GM15510 (cell line): ENCODE data around the gene SLC8A1.

Experiments used
- POLR2A ChIP-seq: IDR thresholded peaks from 3 replicates; pipeline ENCODE4 v1.6.1; 2011; ENCODE audit warnings: borderline replicate concordance; ENCODE audit not compliant: insufficient read length; ENCODE audit errors: extremely low read depth

Gene SLC8A1

DNA sequence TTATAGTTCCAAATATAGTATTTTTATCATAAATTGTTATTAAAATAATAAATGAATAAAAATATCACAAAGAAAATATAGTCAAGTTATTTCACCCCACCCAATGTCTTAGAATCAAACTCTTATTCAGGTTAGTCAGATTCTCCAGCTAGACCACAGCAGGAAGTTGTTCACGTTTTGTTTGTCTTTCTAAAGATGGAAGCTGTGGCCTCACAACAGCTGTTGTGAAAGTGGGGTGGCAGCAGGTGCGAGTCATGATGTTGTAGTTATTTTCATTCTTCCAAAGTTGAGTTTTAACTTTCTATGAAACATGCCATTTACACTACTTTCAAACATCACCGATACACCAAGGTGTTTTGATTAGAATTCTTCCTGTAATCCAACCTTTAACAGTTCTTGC lies 272.9 kb downstream of the SLC8A1 start:
- TF ChIP-seq POLR2A, result no peak

DNA sequence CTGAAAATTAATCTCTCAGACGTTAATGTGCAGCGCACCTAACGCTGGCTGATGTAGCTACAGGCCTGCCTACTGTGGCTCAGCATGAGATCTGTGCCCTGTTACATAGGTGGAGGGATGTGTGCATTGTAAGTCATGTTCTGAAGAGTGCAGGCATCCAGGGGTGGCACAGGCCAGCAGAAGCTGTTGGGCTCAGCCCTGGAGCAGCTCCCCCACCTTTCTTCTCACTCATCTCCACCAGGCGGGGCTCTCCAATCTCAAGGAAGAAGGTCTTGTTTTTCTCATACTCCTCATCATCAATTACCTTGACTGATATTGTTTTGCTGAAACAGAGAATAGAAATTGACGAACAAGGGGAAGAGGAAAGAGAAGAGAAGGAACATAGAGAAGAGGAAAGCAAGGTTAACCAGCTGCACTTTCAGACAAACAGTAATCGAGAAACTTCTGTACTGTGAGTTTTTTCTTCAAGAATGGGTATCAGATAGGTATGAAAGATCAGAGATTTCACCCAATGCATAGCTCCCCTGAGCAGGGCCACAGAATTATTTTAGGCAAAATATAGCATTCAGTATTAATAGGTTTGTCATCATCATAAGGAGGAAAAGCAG lies 273.6 kb downstream of the SLC8A1 start:
- no peak for TF ChIP-seq POLR2A

DNA sequence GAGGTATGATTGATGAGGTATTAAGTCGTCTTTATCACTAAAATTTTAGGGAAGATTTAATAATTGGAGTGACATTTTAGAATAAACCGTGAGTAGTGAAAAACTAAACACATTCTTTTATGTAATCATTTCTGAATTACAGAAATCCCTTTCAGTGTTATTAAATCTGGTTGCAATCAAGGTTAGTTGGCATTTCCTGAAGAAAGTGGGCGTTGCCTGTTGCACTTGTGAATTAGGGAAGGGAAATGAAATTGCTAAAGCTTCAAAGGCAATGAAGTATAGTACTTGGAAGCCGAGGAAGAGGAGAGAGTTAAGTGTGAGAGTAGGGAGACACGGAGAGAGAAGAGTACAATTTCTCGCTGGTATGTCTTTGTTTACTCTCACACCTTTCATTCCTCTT lies 274.5 kb downstream of the SLC8A1 start:
- TF ChIP-seq POLR2A, result no peak

DNA sequence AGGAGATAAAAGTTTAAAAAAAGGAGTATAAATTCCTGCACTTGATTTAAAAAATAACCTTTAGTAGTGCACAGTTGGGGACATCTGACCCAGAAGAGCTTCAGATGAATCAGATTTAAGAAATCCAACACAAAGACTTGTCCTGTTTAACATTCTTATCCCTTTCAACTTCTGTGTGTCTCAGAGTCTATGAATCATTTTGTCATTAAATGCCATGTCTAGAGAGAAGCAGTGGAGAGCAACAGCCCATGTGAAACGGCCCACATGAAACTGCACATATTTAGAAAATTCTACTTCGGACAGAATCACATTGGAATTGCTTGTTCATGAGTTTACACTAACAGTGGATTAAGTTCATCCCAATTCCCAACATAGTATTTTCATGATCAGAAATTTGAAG lies 278.6 kb downstream of the SLC8A1 start:
- no peak for TF ChIP-seq POLR2A

DNA sequence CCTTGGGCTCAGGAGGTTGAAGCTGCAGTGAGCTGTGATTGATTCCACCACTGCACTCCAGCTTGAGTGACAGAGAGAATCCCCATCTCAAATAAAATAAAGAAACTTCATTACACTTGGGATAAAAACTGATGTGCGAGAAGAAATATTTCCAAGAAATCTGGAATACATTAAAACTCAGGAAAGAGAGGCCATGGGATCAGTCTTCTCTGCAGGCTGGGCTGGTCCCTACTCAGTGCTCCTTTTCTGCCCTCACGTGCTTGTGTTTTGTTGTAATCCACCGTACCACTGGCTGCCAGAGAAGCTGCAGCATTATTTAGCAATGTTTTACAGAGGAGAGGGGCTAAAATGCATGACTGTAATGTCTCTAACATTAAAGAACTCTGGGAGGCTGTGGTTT lies 282.0 kb downstream of the SLC8A1 start:
- no peak for TF ChIP-seq POLR2A

DNA sequence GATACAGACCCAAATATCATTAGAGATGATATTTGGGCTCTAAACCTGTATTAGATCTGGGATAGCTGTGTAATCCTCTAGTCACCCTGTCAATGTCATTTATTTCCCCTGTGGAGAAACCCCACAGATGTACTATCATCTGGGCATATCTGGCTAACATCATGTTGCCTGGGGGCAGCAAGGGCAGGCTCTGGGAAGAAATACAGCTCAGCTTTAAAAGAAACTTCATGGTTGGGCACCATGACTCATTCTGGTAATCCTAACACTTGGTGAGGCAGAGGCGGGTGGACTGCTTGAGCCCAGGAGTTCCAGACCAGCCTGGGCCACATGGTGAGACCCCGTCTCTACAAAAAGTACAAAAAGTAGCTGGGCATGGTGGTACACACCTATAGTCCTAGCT lies 282.5 kb downstream of the SLC8A1 start:
- TF ChIP-seq POLR2A, result no peak

DNA sequence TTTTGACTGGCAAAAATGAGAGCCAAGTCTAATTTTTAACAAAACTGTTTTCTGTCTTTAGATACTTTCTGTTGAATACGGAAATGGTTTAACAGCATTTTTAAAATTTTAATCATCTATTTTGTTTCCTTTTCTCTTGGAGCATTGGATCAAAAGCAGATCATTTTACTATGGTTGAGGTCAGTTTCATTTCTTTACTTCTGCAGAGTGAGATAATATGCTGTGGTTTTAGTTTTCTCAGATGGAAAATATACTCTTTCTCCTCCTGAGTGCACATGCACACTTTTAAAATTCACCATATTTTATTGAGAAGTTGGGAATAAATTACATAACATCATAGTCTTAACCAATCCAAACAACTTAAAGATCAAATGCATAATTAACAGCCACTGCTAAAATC lies 283.3 kb downstream of the SLC8A1 start:
- no peak for TF ChIP-seq POLR2A

DNA sequence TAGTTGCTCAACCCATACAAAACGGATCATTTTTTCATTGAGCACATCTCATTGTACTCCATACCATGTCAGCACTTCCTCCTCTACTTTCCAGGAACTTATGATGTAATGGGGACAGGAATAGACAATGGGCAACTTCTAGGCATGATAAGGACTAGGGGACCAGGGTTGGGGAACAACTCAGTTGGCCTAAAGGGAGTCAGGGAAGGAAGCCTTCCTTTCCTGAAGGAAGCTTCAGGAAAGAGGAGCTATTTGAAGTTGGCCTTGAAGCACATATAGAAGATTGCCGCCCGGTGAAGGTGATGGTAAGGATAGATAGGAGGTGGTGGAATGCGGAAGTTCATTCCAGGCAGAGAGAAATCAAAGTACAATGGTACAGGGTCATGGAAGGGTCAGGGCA lies 283.9 kb downstream of the SLC8A1 start:
- no peak for TF ChIP-seq POLR2A

DNA sequence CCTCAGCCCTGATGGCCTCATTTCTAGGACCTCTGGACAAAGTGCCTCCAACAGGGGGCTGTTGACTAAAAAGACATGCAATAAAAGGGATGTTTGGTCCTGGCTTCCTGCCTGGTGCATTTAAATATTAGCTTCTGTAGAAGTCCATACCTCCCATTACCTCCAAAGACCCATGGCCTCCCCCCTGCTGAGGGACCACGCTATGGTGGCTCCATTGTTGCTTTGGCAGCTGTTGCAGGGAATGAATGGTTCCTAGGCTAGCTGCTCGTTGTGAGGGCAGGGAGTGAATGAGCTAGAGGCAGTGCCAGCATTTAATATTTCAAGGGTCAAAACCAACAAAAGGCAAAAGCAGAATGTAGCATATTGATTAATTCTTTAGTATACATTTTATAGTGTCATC lies 285.9 kb downstream of the SLC8A1 start:
- no peak for TF ChIP-seq POLR2A

DNA sequence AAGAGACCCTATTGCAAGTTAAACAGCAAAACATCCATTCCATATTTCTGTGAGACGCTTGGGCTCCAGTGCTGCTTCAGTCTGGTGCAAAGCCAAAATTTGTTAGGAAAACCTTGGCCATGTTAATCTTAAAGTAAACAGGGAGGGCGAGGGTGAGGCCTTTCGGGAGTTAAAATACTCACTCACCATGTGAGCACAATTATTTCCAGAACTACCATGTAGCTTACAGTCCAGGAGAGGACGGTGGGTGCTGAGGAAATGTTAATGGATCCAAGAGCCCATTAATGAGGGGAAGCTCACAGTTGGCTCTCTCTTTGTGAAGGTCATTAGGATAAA lies 286.4 kb downstream of the SLC8A1 start:
- no peak for TF ChIP-seq POLR2A

DNA sequence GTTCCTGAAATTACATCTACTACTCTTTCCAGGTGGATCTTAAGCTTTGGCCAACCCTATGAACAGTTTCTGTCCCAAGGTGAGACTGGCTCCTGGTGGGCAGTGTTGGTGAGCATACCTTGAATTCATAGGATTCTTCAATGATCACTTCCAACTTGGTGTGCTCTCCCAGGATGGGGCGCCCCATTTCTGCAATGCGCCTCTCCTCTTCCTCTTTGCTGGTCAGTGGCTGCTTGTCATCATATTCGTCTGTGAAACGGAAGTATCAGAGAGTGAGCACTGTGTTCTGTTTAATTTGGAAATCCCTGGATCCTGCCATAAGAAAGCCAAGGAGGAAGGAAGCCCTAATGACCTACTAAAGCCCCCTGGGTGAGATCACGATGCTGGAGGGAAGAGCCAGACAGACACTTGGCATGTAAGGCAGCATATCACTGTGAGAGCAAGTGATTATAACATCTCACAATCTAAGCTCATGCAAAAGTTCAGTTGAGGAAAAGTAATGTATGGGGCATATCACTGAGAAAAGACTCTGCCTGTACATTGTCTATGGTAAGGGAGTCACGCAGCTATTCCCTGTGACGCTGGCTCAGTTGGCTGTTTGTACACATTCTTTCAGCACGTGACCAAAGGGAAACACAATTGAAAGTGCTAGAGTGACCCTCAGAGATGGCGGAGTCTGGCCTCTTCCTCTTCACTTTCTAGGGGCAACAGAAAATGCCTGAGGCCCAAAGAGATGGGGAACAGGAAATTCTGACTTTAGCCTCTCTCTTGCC lies 287.0 kb downstream of the SLC8A1 start:
- no peak for TF ChIP-seq POLR2A

DNA sequence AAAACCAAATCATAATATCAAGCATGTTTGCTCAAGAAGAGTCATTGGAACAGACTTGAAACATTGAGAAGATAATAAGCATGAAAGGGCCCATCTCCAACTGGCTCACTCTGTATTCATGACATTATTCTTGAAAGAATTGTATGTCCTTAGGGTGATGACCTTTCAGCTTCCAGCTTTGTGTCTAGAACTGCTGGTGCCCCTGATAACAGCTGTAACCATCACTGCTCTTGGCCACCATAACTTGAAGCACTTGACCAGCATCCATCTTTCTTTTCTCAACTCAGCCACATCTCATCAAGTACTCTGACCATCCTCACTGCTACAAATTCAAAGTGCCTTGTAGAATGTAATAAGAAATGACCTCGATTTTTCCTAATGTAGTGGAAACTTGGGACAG lies 289.9 kb downstream of the SLC8A1 start:
- TF ChIP-seq POLR2A, result no peak

DNA sequence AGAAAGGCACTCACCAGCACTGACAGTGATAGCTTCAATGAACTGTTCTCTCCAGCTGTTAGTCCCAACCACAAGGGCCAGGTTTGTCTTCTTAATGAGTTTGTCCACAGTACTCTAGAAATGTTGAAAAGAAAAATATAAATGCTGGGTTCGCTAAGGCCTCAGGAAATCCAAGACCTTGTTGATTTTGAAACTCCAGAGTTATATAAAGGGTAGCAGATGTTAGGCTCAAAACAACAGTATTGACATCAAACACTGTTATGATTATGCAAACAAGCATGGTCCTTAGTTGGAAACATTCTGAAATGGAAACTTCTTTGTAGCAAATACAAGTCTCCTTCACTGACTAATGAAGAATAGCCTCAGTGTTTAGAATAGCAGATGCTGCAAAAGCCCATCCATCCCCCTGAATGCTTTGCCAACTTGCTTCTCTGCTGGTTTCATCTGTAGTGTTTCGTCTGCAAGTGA lies 291.1 kb downstream of the SLC8A1 start:
- TF ChIP-seq POLR2A, result no peak

DNA sequence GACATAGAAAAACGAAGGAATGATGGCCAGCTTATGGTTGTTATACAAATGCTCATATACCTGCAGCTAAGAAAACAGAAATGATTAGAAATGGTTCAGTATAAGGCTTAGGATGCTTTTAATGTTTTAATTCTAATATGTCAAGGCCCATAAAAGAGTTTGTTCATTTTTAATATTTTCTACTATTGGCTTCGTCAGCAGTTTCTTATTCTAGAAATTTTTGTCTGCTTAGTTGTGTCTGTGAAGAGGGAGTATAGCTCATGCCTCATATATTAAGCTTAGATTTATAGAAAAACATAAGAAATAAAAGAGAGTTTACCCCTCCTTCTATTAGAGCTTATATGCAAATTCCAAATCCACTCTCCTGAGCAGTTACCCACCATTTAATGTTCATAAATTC lies 292.6 kb downstream of the SLC8A1 start:
- TF ChIP-seq POLR2A, result no peak

DNA sequence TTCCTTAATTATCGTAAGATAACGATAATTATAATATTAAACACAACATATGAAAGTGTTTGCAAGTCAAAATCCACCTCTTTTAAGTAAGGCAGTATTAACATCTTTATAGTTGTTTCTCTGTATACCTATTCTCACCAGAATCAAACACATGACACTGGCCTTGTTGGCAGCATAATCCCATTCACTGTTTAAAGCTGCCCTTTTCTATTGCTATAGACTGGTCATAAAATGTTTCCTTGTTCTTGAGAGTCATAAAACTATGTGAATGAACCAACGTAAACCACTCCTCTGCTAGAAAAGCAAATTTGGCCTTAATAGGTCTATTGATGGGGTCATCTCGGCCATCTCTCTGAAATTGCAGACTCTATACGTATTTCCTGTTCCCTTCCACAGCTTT lies 293.1 kb downstream of the SLC8A1 start:
- TF ChIP-seq POLR2A, result no peak

DNA sequence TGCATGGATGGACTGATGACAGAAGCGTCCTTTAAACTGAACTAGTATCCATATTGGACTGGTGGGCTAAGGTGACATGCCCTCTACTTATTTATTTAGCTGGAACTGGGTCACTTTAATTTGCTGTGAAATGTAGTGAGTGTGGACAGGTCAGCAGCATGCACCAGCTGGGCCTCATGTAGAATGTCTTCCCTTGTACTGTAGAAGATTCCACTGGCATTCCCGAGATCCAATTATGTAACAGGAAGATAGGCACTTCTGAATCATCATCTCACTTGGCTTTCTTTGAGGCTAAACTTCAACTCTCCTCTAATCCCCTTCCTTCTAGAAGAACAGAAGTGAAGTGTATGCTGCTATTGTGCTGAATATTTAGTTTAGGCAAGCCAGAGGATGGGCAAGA lies 296.2 kb downstream of the SLC8A1 start:
- TF ChIP-seq POLR2A, result no peak
